ENCODE results near the gene ADISSP.
"Not testable (repeated sequence)": the region's sequence is repeated elsewhere in the genome, so short reads cannot be mapped to it uniquely, and the experiment has no call there.

The ADISSP gene

GRCh38 chr20:3797592-3798372 is 30.2 kb upstream of the ADISSP start:
- DNase-seq (ENCODE audit: low spot score): no peak

GRCh38 chr20:3797226-3797545 is 29.6 kb upstream of the ADISSP start:
- no peak for DNase-seq (ENCODE audit: low spot score)

GRCh38 chr20:3796477-3797225 is 29.1 kb upstream of the ADISSP start:
- DNase-seq (ENCODE audit: low spot score): no peak

- DNase-seq (ENCODE audit: low spot score): peak; percentile 95
Observed at GRCh38 chr20:3795511-3796468, 28.2 kb upstream of the ADISSP start, which contains the start of gene CDC25B. TSS of gene CDC25B (plus strand) at chr20:3796310. CDS start at chr20:3796532, 222 bp downstream.

GRCh38 chr20:3794701-3795420 is 27.3 kb upstream of the ADISSP start:
- no peak for DNase-seq (ENCODE audit: low spot score)

- DNase-seq (ENCODE audit: low spot score): not testable (repeated sequence)
Observed at GRCh38 chr20:3794168-3794567, 26.6 kb upstream of the ADISSP start.

GRCh38 chr20:3789201-3789600 is 21.6 kb upstream of the ADISSP start:
- DNase-seq (ENCODE audit: low spot score): not testable (repeated sequence)

GRCh38 chr20:3788685-3789155 is 21.2 kb upstream of the ADISSP start:
- no peak for DNase-seq (ENCODE audit: low spot score)

GRCh38 chr20:3787324-3788014 is 19.9 kb upstream of the ADISSP start:
- DNase-seq (ENCODE audit: low spot score): no peak

GRCh38 chr20:3786665-3787323 is 19.2 kb upstream of the ADISSP start, which contains the start of gene CENPB:
TSS of gene CENPB (minus strand) at chr20:3786740. CDS start at chr20:3786483, 257 bp downstream.
- peak; percentile 89 for DNase-seq (ENCODE audit: low spot score)

GRCh38 chr20:3786126-3786484 is 18.6 kb upstream of the ADISSP start:
- no peak for DNase-seq (ENCODE audit: low spot score)

- no peak for DNase-seq (ENCODE audit: low spot score)
Observed at GRCh38 chr20:3785240-3786125, 17.9 kb upstream of the ADISSP start.

GRCh38 chr20:3784863-3785239 is 17.3 kb upstream of the ADISSP start:
- DNase-seq (ENCODE audit: low spot score): no peak

- no peak for DNase-seq (ENCODE audit: low spot score)
Observed at GRCh38 chr20:3784216-3784853, 16.8 kb upstream of the ADISSP start.

GRCh38 chr20:3783511-3784195 is 16.1 kb upstream of the ADISSP start:
- no peak for DNase-seq (ENCODE audit: low spot score)

GRCh38 chr20:3783068-3783489 is 15.5 kb upstream of the ADISSP start:
- no peak for DNase-seq (ENCODE audit: low spot score)

GRCh38 chr20:3782597-3782996 is 15.0 kb upstream of the ADISSP start:
- no peak for DNase-seq (ENCODE audit: low spot score)
